GM18519 (cell line): ENCODE measurements around the gene SMAD9.
A peak's percentile ranks its signal among the peaks of the same experiment; 100 is the strongest.

Experiments used
- ATAC-seq: cut with Tn5 transposase; IDR thresholded peaks from one replicate; pipeline ENCODE4 v1.9.1; 2021; ENCODE audit warnings: mild to moderate bottlenecking, moderate library complexity; ENCODE audit not compliant: unreplicated experiment, low FRiP score

Gene SMAD9

GRCh38 chr13:36919833-36920615, at the start of gene SMAD9:
SMAD9 (minus strand) TSS chr13:36920238; CDS start chr13:36879689, 40,549 bp downstream.
- ATAC-seq, result peak; percentile 48

GRCh38 chr13:36966404-36966803, 46.4 kb upstream of the SMAD9 start:
- no peak for ATAC-seq

- no peak for ATAC-seq
These were observed 45.7 kb upstream of the SMAD9 start for GRCh38 chr13:36965767-36966166.

GRCh38 chr13:36959456-36960116, 39.5 kb upstream of the SMAD9 start:
- ATAC-seq, result no peak

- no peak for ATAC-seq
These were observed 34.5 kb upstream of the SMAD9 start for GRCh38 chr13:36954542-36954941.

GRCh38 chr13:36950920-36951319, 30.9 kb upstream of the SMAD9 start:
- ATAC-seq, result no peak

- no peak for ATAC-seq
These were observed 30.3 kb upstream of the SMAD9 start for GRCh38 chr13:36950330-36950729.

GRCh38 chr13:36945078-36945477, 25.0 kb upstream of the SMAD9 start:
- ATAC-seq, result no peak

GRCh38 chr13:36925603-36926002, 5.6 kb upstream of the SMAD9 start:
- no peak for ATAC-seq

- no peak for ATAC-seq
These were observed 4.0 kb upstream of the SMAD9 start for GRCh38 chr13:36924001-36924400.

- no peak for ATAC-seq
These were observed 1.7 kb upstream of the SMAD9 start for GRCh38 chr13:36921631-36922301.

- no peak for ATAC-seq
These were observed 663 bp upstream of the SMAD9 start for GRCh38 chr13:36920616-36921185.

- ATAC-seq, result no peak
These were observed 736 bp downstream of the SMAD9 start for GRCh38 chr13:36919171-36919832.

- ATAC-seq, result no peak
These were observed 1.5 kb downstream of the SMAD9 start for GRCh38 chr13:36918246-36919131.

GRCh38 chr13:36917311-36917710, 2.7 kb downstream of the SMAD9 start:
- ATAC-seq, result no peak

GRCh38 chr13:36915896-36916640, 4.0 kb downstream of the SMAD9 start:
- ATAC-seq, result no peak

GRCh38 chr13:36915106-36915505, 4.9 kb downstream of the SMAD9 start:
- ATAC-seq, result no peak

GRCh38 chr13:36914648-36915047, 5.4 kb downstream of the SMAD9 start:
- no peak for ATAC-seq

GRCh38 chr13:36913463-36913862, 6.6 kb downstream of the SMAD9 start:
- no peak for ATAC-seq
